ENCODE measurements around the gene GM2A.

GM2A gene

DNA sequence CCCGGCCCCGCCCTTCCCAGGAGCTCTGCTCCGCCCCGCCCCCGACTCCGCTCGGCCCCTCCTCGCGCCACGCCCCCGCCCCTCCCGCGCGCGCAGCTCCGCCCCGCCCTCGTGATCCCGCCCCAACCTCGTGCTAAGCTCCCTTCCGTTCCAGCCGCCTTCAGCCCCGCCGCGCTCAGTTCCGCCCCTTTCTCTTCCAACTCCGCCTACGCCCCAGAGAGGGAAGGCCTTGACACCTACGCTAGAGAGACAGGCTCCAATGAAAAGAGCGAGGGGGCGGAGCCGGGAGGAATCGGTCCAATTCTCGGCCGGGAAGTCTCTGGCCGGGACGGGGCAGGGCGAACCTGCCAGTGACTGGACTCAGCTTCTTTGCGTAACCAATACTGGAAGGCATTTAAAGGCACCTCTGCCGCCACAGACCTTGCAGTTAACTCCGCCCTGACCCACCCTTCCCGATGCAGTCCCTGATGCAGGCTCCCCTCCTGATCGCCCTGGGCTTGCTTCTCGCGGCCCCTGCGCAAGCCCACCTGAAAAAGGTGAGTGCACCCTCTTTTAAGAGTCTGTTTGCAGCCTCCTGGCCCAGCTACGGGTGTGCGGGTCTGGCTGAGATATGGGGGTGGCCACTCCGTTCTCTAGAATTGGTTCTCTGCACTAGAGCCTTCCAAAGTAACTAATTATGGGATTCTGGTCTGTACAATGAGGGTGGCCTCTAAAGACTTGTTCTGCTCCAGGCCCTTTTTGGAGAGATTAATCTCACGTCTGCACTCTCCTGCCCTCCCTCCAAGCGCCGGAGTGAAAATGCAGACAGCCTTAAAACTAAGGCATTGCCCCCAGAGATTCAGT, at the start of gene GM2A:
Gene GM2A, plus strand, starts transcription at position 424 of the 843 bp plus-strand sequence. Its CDS starts 32 bp downstream, at position 456.
- DNase-seq, result peak; percentile 97

DNA sequence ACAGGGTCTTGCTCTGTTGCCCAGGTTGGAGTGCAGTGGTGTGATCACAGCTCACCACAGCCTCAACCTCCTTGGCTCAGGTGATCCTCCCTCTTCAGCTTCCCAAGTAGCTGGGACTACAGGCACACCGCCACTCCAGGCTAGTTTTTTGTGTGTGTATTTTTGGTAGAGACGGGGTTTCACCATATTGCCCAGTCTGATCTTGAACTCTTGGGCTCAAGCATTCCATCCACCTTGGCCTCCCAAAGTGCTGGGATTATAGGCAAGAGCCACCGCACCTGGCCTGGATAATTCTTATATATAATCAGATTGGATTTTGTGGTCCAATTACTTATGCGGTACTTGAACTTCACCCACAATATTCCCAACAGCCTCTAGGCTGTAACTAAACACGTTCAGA, 48.9 kb upstream of the GM2A start:
- no peak for DNase-seq

DNA sequence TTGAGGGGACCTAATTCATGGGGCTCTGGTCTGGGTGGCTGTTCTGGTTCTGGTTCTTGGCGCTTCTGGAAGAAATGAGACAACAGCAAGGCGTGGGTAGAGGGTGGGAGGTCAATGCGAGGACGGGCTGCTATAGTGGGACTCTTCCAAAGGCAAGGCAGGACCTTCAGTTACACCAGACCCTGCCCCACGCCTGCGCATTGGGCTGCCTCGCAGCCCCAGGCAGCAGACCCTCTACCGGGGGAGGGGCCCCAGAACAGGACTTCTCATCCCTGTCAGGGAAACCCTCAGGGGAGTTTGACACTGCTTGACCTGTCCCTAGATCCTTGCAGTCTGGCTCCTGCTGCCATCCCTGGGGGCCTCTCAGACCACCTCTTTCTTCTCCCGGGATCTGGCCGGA, 47.6 kb upstream of the GM2A start:
- no peak for DNase-seq

DNA sequence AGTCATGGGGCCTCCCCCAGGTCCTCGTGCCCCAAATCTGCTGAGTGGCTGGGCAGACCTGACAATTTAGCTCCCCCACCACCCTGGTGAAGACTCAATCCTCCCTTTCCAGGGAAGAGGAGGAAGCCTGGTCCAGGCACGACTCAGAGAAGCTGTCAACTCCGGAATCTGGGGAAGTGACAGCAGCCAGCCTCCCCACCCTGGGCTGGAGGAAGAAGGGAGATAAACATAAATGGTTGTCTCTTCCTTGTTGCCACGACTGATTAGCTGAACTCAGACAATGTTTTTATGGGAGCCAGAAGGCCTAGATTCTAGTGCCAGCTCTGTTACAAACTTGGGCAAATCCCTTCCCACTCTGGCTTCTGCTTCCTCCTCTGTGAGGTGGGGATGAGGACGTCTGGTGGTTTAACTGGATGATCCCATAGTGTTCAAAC, 44.5 kb upstream of the GM2A start:
- no peak for DNase-seq

DNA sequence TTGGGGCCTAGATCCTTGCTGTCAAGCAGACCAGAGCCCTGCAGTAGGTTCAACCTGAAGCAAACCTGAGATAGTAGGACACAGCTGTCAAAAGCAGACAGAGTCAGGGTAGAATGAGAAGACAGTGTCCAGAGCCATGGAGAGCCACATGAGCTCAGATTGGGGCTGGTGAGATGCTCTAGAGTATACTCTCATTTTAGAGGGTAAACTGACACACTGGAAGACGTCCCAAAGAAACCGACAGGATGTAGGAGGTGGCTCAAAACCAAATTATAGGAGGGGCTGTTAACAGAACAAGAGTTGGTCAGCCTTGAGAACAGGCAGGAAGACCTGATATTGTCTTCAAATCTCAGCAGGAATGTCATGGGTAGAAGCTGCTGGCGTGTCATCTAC, 40.6 kb upstream of the GM2A start:
- DNase-seq, result no peak

DNA sequence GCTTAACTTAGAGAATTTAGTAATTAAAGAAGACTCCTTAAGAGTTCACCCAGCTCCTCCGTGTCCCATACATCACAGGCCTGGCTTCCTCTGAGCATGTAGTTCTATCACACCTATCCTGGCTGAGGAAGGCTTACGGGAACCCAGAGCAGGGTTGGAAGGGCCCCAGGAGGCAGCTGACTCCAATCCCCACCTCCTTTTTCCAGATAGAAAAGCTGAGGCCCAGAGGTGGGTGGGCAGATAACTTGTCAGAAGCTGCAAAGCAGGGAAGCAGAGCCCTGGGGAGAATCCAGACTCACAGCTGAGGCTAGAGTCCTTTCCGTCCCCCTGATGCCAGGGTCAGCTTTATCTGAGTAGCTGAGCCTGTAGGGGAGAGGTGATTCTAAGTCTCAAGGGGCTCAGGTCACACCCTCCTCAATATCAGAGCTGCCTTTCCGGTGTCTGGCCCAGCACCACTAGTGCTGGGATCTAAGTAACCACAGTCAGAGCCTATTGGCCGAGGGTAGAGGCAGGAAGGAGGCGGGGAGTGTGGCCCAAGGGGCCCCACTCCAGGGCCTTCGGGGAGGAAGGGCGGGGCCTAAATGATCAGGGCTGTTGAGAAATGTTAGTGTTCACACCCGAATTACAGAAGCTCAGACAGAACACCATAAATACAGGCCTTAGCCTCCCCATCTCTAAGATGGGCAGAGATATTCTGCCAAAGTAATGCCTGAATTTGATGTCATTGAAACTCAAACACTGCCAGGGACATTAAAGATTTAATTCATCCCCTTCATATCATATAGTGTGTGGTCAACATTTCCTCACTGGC, 39.0 kb upstream of the GM2A start:
- peak; percentile 96 for DNase-seq

DNA sequence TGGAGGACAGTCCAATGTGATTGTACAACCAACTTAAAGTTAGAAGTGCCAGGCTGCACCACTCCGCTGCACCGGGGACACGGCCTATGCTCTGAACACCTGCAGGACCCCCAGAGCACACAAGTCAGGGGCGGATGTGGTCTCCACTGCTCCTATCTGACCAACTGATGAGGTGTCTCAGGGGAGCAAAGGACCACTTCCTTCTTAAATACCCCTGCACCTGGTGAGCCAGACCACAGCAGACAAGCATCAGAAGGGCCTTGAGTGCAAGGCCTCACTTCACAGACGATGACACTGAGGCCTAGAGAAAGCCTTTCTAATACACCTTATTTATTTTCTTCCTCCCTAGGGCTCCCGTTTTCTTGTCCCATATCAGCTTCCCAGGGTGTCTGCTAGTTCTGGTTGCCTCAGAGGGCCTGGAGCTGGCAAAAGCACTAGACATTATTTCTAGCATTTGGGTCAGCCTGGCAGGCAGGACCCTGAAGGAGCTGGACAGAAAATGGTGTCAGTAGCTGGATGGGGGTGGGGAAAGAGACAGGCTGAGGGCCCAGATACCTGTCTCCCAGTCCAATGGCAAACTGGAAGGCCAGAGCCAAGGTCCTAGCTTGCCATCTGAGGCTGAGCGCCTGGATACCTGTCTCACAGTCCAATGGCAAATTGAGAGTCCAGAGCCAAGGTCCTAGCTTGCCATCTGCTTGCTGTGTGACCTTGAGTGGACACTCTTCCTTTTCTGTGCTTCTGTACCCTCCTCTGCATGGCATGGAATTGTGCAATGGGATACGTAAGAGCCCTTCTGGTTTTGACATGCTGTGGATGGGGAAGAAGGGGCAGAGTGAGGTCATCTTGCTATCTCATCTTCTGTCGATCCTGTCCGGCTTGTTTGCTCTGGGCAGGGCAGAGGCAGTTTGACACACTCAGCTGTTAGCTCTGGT, 38.1 kb upstream of the GM2A start:
- peak; percentile 54 for DNase-seq

DNA sequence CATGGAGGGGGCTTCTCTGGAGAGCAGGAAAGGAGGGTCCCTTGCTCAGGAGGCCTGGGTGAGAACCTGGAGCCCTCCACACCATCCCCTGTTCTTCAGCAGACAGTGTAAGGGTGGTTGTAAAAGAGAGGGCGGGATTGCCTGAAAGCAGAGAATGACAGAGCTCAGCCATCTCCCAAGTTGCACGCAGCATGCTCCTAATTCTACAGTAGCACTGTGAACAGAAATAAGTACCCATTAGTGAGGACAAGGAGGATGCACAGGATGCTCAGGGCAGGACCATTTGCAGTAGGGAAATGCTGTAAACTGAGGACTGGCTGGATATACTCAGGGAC, 37.5 kb upstream of the GM2A start:
- no peak for DNase-seq

DNA sequence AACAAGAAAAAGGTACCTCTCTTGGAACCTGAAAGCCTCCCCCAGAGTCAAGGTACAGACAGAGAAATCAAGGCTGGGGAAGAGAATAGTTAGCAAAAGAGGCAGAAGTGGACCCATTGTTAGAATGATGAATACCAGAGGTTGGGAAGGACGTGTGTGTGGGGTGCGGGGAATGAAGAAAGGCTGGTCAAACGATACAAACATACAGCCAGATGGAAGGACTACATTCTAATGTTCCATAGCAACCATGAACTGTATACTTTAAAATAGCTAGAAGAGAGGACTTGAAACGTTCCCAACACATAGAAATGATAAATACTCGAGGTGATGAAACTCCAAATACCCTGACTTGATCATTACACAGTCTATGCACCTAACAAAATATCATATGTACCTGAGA, 36.2 kb upstream of the GM2A start:
- DNase-seq, result no peak

DNA sequence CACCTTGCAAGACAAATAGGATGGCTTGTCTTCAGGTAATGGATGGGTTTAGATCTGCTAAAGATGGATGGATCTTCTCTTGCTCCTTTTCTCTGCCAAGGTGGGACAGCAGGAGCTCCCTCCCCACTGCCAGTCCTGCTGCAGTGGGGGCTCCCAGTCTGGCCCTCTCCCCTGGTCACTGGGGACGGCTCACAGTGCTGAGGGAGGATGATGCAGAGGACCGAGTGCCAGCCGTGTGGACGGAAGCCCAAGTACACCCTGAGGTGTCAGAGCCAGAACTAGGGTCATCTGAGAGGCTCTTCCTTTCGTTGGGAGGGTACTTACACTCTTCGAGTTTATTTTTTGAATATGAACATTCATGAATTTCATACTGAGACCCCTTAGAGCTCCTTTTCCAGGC, 34.8 kb upstream of the GM2A start:
- no peak for DNase-seq

DNA sequence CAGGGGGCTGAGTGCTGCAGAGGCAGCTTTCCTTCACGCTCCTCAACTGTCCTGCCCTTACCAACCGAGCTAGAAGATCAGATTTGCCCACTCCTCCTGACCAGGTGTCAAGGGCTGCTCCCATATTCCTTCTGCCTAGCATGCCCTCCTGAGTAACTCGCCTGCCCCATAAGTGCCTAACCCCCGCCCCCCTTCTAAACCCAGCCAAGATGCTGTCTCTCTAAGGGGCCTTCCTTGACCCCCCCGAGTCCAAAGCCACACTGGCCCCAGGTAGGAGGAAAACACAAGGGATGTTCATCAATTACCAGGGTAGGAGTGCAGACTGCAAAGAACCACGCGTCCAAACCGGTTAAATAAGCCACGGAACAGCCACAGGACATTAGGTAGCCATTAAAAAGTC, 33.8 kb upstream of the GM2A start:
- DNase-seq, result no peak

DNA sequence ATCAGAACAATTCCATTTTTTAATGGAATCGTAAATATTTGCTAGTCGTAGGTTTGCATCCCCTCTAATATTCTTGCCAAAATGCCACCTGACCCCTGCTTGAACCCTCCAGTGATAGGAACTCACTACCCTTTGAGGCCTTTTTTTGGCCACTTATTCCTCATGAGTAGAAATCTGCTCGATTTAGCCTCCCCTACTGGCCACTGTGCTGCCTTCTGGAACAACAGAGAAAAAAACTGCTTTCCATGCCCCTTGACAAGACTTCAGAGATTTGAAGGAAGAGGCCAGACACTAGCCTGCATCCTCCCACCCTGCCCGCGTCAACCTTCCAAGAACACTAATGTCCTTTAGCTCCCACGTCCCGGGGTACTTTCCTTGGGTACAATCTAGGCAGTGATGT, 33.2 kb upstream of the GM2A start:
- no peak for DNase-seq

DNA sequence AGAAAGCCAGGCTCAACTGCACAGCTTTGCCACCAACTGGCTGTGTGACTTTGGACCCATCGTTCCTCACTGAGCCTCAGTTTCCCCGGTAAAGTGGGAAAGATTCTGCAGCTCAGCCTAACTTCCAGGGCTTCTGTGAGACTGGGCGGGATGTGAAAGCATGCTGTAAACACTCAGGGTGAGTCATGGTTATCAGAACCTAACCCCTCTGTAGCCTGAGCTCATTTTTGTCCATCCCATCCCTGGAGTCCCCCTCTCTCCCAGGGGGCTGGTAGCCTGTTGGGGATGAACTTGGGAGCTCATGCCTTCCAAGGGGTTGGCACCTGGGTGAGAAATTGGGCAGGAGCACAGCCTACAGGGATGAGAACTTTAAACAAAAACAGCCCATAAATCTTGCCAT, 31.4 kb upstream of the GM2A start:
- no peak for DNase-seq

DNA sequence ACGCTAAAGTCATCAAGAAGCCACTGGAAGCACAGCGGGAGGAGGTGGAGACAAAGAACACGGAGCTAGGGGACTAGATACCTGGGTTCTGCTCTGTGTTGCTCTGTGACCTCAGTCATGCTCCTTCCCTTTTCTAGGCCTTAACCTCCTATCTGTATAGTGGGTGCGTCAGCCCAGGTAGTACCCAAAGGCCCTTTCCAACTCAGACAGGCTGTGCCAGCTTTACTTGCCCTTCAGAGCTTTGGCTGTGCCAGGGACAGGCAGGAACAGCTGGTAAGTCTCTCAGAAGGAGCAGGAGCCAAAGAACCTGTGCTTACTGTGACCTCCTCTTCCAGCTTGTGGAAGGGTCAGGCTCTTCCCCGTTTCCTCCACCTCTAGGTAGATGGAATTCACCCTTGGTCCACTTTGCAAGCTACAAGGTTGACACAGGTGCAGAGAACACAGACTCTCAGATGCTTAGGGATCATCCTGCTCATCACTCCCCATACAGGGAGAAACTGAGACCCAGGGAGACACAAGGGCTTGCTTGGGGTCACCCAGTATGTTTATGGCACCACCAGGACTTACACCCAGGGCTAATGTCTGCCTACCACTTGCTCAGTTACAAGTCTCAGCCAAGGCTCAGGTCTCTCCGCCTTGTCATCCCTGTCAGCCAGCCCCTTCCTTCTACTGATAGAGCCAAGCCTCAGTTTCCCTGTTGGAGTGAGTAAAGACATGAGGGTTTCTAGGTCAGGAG, 30.8 kb upstream of the GM2A start:
- DNase-seq, result no peak

DNA sequence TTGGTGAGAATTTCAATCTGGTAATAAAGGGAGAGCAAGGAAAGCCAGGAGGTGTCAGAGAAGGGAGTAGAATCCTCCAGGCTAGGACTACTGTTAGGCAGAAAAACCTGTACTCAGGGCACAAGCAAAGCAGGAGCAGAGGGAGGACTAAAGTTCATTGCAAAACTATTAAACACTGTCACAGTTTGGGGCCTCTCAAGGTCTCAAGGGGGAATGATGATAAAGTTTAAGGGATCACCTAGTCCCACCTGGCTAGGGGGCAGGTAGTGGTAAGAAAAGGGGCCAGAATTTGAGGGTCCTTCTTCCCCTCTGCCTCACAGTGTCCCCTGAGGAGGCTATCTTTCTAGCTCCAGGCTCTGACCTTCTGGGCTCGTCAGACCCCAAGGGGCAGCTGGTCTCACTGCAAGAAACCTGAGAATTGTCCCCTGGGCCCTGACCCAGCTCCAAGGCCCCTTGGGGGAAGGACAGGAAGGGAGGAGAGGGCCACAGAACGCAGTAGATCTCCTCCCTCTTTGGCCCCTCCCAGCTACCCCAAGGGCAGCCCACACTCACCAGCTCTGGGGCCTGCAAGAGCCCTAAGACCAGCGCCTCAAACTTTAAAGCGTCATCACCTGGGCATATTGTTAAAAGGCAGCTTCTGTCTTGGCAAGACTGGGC, 30.1 kb upstream of the GM2A start:
- no peak for DNase-seq

DNA sequence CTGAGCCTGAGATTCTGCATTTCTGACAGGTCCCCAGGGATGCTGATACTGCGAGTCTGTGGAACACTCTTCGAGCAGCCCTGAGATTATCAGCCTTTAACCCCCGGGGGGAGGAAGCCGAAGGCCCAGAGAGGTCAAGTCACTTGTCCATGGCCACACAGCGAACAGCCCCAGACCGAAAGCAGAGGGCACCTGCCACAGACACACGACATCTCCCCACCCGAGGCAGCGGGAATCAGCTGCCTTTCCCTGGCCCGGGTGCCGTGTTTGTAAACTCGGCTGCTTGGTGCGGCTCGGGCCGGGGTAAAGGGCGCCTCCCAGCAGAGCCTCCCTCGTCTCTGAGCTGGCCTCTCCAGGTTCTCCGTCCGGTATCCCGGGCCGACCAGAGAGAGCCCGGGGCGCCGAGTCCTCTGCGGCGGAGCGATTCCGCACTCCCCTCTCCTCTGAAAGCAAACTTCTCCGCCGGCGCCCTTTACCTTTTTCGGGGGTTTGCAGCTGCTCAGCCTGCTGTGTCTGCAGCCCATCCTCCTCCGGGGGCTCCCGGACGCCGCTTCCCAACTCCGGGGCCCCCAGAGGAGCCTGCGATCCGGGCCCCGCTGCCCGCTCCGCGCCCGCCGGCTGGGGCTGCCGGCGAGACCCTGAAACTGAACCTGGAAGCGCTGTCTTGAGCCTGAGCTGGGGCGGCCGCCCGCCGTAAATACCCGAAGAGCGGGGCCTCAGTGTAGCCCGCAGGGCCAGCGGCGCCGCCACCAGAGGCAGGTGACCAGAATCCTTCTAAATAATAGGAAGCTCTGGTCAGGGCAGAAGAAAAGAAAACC, 29.3 kb upstream of the GM2A start, which contains the start of gene CCDC69:
Gene CCDC69, minus strand, starts transcription at position 646 of the 818 bp plus-strand sequence. Its CDS starts 122 bp downstream, at position 524.
- no peak for DNase-seq

DNA sequence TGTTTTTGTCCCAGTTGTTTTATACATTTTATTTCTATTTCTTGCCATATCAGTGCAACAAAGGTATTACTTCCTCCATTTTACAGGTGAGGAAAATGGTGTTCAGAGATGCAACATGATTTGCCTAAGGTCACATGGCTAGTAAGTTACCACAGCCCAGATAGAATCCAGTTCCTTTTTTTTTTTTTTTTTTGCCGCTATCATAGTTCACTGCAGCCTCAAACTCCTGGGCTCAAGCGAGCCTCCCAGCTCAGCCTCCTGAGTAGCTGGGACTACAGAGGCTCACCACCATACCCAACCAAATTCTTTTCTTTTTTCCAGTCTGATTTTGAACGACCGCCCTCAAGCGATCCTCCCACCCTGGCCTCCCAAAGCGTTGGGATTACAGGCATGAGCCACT, 28.6 kb upstream of the GM2A start:
- no peak for DNase-seq

DNA sequence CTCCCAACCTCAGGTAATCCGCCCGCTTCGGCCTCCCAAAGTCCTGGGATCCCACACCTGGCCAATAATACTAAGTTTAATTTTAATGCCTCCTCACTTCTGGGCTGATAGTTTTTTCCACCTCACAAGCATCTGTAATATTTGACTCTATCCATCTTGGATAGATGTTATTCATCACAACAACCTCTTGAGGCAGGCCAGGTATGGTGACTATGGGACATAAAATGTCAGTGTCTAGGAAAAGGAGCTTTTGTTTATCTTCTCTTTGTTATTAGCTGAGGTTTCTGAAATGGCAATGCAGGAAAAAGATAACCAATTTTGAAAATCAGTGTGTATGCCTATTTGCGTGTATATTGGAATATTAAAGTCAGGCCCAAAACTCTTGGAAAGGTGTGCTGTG, 27.9 kb upstream of the GM2A start:
- no peak for DNase-seq

DNA sequence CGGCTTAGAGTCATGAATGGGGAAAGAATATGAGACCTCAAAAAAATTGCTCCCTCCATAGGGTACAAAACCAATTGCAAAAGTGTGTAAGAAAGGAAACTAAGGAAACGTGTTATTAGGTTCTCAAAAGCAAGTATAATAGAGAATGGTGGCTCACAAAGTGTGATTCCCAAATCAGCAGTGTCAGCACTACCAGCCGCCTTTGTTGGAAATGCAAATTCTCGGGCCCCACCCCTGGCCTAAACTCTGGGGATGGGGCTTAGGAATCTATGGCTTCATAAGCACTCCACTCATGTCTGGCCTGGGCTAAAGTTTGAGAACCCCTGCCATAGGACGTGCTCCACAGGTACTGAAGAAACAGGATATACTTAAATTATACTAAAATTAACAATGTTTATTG, 27.5 kb upstream of the GM2A start:
- no peak for DNase-seq

DNA sequence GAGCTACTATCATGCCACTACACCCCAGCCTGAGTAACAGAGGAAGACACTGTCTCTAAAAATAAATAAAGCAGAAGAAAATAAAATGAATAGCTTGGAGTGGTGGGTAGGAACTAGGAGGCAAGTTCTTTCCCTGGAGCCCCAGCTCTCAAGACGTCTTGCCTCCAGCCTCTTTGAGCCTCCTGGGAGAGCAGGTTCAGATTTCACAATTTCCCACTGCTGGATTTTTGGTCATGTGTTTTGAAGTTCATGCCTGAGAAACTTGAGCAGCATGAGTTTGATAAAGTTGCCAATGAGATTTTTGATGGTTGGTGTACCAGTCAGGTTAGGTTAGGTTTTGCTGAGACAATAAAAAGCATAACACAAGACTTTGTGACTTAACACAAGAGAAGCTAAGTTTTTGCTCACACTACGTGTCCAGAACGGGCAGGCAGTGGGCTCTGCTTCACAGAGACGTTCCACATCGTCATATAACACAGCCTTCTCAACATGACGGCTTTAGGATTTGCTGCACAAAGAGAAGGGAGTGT, 25.0 kb upstream of the GM2A start:
- no peak for DNase-seq

DNA sequence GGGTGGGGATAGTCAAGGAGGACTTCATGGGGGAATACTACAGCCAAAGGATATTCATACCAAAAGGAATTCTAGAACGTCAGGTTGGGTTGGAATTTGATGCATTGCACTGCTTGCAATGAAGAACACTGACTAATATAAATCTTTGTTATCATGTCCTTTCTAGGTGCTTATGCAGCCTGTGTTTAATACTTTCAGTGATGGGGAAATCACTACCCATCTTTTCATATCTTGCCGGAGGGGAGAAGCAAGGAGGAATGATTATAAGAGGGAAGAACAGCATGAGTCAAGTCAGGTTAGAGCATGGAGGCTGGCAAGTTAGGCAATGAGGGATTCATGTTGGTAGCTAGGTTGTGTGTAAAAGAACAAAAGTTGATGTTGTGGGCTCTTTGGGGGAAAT, 24.0 kb upstream of the GM2A start:
- no peak for DNase-seq
